HL-60/S4 treated with retinoic acid at 250 ng/mL for 4 days and 3 days (cell line): ENCODE results near the gene LRTM1.

Source experiments
- in situ Hi-C: fragments of 300-500 bp; cut with MboI; formaldehyde crosslinking; loops from 2 replicates; pipeline ENCODE4 v1.7.0; 2022; ENCODE audit warnings: low sequenced_read_pairs

Gene LRTM1

DNA sequence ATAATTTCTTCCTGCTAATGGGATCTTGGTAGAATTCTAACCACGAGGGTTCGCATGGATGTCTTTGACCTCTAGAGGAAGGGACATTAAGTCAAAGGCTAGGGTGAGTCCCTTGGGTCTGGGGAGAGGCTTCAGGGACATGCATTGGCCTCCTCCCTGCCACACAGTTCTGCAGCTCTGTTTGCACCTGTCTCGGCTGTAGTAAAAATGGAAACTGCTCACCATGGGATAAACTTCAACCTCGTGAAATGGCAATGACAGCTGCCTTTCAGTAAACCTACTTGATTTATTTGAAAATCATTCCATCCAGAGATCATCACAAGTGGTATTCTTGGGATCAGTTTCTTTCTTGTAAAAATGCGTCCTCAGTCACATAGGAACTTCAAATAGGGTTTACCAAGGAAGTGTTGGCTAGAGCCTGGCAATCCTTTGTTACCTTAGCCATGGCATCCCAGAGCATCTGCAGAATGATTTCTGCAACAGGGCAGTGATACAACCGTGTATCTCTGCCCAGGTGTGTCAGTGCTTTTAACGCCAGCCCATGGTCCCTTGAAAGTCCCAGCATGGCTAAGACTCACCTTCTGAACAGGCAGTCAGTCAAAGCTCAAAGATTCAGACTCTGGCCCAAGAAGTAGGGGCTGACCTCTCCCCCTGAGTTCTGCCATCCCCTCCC is 14.0 kb upstream of the LRTM1 start:
- in situ Hi-C loops: no loop called here

GRCh38 chr3:54940971-54941370 is 13.1 kb upstream of the LRTM1 start:
- in situ Hi-C loops: no loop called here

DNA sequence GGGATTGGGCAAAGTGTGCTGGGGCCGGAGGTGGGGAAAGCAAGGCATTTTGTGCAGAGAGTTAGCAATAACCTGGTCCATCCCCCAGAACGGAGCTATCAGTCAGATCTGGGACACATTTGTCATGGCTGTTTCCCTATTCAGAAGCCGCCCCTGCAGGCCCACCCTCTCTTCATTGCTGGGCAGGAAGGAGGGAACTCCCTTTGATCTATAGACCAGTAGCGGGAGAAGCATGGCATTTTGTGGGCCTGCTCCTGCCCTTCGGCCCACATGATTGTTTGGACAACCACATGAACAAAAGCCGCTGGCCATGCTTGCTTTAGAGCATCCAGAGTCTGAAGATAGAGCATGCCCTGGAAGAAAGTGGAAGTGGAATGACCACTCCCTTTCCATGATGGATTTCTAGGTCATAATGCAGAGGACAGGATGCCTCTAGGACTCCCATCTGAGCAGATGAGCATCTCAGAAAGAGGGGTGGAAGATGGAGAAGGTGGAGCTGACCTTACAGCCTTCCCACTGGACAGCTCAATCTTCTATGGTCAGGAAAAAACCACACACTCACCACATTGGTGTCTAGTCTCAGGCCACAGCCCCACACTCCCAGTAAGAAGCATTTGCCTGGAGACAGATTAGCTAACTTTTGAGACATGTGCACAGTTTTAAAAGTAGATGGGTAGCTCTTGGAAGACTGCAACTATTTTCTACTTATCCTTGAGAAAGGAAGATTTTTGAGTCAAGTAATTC is 11.9 kb upstream of the LRTM1 start:
- in situ Hi-C loops: no loop called here

GRCh38 chr3:54936561-54936960 is 8.7 kb upstream of the LRTM1 start:
- in situ Hi-C loops: no loop called here

DNA sequence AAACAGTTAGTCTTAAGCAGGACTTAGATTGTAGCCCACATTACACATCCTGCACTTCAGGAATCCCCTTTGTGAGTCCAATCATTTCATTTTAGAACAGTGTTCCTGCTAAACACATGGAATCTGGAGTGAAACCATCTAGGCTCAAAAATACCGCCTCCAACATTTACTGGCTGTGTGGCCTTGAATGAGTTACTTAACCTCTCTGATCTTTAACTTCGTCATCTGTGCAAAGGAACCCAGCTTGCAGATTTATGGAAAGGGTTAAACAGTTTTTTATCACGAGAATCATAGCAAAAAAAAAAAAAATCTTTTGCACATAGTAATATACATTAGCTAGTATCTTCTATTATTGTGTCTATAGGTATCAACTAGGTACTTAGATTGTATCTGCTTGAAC is 8.0 kb upstream of the LRTM1 start:
- in situ Hi-C loops: no loop called here

- in situ Hi-C loops: no loop called here
Measured at GRCh38 chr3:54932606-54933005, 4.7 kb upstream of the LRTM1 start.

DNA sequence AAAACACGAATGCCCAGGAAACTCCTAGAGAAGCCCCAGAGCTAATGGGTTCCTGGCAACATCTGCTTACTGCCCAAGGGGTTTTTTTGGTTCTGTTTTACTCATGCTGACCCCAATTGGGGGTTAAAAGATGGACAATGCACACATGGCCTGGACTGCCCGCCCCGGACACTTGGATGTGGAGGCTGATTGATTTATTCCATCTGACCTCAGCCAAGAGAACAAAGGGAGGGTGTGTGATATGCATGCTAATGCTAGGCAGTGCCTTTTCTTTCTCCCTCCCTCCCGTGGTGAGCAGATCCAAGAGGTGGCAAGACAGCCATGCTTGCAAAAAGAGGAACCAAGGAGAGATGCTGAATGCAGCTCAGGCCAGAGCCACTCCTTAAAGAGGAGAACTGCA is 3.3 kb upstream of the LRTM1 start:
- in situ Hi-C loops: no loop called here

DNA sequence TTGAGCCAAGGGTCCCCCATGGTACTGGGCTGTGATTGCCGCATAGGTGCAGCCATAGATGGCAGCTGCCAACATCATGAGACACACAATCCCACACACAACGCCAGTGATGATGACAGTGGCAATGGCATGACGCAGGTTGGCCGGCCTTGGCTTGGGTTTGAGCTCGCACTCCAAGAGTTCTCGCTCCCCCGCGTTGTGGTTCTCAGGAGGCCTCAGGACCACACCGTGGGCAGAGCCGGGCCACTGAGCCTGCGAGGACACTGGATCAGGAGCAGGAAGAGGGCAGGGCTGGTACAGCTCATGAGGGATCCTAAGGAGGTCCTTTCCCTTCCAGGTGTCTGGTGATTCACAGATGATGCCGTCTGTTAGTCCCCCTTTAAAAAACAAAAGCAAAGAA is 9.3 kb downstream of the LRTM1 start:
- in situ Hi-C loops: no loop called here

GRCh38 chr3:54917862-54918261 is 10.0 kb downstream of the LRTM1 start:
- in situ Hi-C loops: no loop called here

- in situ Hi-C loops: no loop called here
Measured at GRCh38 chr3:54917174-54917573, 10.7 kb downstream of the LRTM1 start.

DNA sequence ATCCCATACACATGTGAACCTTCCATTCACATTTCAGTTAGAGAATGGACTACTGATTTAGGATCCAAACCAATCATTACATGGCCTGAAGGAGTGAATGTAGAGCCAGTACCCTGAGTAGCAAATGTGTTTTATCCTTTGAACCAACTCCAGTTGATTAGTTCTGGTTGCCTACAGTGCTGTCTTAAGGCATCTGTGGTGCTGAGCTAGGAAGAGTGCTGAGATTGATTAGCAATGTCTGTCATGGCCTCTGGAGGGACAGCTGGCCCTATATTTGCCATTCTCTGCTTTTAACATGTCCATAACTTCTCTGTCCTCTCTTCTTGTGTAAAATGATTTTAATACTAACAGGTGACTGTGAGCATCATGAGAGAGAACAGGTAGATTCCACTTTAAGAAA is 11.1 kb downstream of the LRTM1 start:
- in situ Hi-C loops: no loop called here

DNA sequence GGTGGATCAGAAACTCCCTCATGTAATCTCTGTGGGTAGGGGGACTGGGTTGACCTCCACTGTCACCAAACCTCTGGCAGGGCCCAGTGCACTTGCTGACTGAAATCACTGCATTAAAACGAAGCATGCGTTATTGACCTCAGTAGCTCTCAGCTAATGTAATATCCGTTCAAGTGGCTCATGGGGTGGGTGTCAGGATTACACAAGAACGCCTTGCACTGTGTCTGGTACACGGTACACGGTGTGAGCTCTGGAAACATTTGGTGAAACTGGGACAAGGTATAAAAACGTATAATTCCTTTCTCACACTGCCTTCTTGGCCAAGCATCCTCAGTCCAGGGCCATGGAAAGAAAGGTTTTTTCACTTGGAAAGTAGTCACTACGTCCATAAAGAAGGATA is 11.9 kb downstream of the LRTM1 start:
- in situ Hi-C loops: no loop called here

GRCh38 chr3:54915181-54915580 is 12.7 kb downstream of the LRTM1 start:
- in situ Hi-C loops: no loop called here

- in situ Hi-C loops: no loop called here
Measured at GRCh38 chr3:54914180-54914579, 13.7 kb downstream of the LRTM1 start.

- in situ Hi-C loops: no loop called here
Measured at GRCh38 chr3:54909191-54909590, 18.7 kb downstream of the LRTM1 start.

DNA sequence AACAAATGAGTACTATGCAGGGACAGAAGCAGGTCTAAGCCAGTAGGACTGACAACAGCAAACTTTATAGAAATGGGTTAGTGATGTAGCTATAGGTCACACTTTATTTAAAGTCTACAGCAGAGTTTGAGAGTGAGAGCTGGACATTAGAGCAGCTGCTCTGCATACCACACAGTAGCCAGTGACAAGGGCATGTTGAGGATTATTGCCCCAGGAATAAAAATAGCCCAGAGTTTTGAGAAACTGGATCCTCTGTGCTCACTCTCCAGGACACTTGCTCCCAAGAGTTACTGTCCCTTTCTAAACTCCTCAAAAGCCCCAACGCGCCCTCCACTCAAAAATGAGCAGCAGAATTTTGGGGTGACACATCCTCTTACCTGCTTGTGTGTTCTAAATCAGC is 21.1 kb downstream of the LRTM1 start:
- in situ Hi-C loops: no loop called here

DNA sequence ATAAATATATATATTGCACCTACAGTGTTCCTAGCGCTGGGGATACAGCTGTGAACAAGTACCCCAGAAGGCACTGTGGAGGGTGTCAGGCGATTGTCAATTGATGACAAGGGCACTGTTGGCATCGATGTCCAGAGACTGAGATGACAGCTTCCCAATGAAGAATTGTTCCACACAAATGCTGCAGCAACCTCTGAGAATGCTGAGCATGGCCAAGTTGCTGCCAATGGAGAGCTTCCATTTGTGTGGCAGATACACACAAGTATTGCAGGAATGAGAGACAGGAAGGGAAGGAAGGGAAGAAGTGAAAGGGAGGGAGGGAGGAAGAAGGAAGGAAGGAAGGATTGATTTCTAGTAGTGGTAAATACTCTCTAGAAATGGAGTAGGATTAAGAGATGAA is 21.9 kb downstream of the LRTM1 start:
- in situ Hi-C loops: no loop called here

- in situ Hi-C loops: no loop called here
Measured at GRCh38 chr3:54905261-54905888, 22.5 kb downstream of the LRTM1 start.

DNA sequence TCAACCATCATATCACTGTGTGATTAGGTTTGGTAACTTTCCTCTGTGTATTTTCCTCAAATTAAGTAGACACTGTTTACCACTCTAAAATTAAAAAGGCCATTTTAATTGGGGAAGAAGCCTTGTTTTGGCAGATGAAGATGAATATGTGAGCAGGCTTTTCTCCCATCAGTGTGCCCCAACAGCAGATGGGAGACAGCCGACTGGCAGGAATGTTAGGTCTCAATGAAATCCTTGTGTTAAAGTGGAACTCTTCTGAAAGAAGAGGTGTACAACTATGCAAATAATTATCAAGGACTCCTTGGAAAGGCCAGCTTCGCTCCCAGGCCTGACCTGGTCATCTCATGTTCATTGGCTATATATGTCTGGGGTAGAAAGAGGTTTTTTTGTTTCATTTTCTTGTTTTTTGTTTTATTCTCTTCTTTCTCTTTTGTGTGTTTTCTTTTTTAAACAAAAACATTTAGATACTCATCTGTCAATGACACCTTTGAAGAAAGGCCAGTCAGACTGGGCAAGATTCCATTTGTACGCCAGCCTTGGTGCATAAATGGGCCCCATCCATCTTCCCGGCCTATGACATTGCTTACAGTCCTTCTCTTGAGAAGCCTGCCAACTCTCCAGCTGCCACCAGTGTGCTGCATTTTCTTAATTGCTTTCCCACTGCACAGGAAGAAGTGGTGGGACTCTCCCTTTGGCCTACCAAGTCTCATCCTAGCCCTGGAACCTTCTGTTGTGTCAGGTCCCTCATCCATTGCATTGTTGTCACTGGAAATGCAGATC is 25.8 kb downstream of the LRTM1 start:
- in situ Hi-C loops: no loop called here

GRCh38 chr3:54900838-54901591 is 26.8 kb downstream of the LRTM1 start:
- in situ Hi-C loops: no loop called here

DNA sequence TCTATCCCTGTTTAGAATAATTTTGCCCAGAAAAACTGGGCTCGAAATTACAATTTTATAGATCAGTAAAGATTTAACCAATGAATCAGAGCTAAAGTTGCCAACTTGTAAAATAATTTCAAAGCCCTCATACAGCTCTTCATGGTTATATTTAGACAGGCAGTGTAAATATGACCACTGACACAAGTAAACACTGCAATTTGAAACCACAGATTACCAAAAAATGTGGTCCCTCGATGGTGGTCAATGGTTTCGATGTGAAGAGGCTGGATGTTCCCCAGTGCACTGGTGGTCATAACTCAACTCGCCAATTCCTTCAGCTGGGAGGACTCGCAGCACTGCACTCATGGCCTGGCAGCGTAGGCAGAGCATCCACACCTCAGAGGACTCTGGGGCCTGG is 28.6 kb downstream of the LRTM1 start:
- in situ Hi-C loops: no loop called here
